Measurements from ENCODE around the gene CD109. TPM values are rescaled to one million over a fixed set of nuclear protein-coding genes. Genes with fewer than 3 reads are reported as not detected.
"Not testable (repeated sequence)": the region's sequence is repeated elsewhere in the genome, so short reads cannot be mapped to it uniquely, and the experiment has no call there.

CD109 gene
- total RNA-seq, 1 experiment from 2014 or later = 46.1 TPM

- H3K27ac ChIP-seq (ENCODE audit: low read length) = peak overlapping the region; percentile 68
- ChIA-PET POLR2A (no interaction called here), CTCF (interaction anchor here (1.3 kb wide), 1 partner anchor 38 kb away, joined by 5 read pairs; no protein-coding TSS in a partner anchor)
- no peaks in the 10 kb centered on the region for H3K9me3 ChIP-seq (ENCODE audit: control insufficient read depth, insufficient read depth, low read depth, low read length)
- no TSS peak for BruUV-seq (replicated peaks)
- no peaks in the 10 kb centered on the region for H3K36me3 ChIP-seq (ENCODE audit: control insufficient read depth, insufficient read depth, low read length)
- intact Hi-C loops (cut with micrococcal nuclease; ENCODE audit: unreplicated experiment) = no loop called here
- peak; percentile 47 for ATAC-seq
- peak overlapping the region; percentile 0 to 15; a peak in 3 of 4 replicates for H3K4me3 ChIP-seq (ENCODE audit: low read depth in 2 of 2, low read length in 2 of 2)
- TF ChIP-seq REST (IDR thresholded peaks at IDR 0.05; ENCODE audit: insufficient read depth in 1 of 2, low read depth in 2 of 2, low read length in 1 of 2) = no peak
- no peak for TF ChIP-seq POLR2AphosphoS5 (IDR thresholded peaks at IDR 0.05; ENCODE audit: low read depth, low read length)
- no peak for TF ChIP-seq TCF7L2 (IDR thresholded peaks at IDR 0.05; ENCODE audit: low read depth, low read length)
- no peak for TF ChIP-seq SIN3A (IDR thresholded peaks at IDR 0.05; ENCODE audit: borderline replicate concordance, insufficient read depth, low read depth, low read length)
- no peak for TF ChIP-seq CTCF (IDR thresholded peaks at IDR 0.05)
- H3K27me3 ChIP-seq (ENCODE audit: control insufficient read depth, insufficient read depth, low read length) = no peaks in the 10 kb centered on the region
- no peak for DNase-seq (ENCODE audit: low read depth, low spot score)
- in situ Hi-C loops (cut with HindIII; ENCODE audit: low pct_unique_long_range_greater_than_20kb, low sequenced_read_pairs) = no loop called here
- peaks cover 30% of the 10 kb centered on the region for H3K4me1 ChIP-seq (ENCODE audit: control insufficient read depth, insufficient read depth, low read length)
Observed at GRCh38 chr6:73713426-73714147, 17.6 kb downstream of the CD109 start.

GRCh38 chr6:73715111-73715508 lies 19.1 kb downstream of the CD109 start:
- POLR2A ChIA-PET; intact Hi-C loops (cut with micrococcal nuclease; ENCODE audit: unreplicated experiment); H3K36me3 ChIP-seq (ENCODE audit: control insufficient read depth, insufficient read depth, low read length); H3K27me3 ChIP-seq (ENCODE audit: control insufficient read depth, insufficient read depth, low read length); in situ Hi-C loops (cut with HindIII; ENCODE audit: low pct_unique_long_range_greater_than_20kb, low sequenced_read_pairs); H3K9me3 ChIP-seq (ENCODE audit: control insufficient read depth, insufficient read depth, low read depth, low read length); CTCF ChIA-PET; H3K4me3 ChIP-seq (ENCODE audit: low read depth in 2 of 2, low read length in 2 of 2); DNase-seq (ENCODE audit: low read depth, low spot score); BruUV-seq (replicated peaks): not testable (repeated sequence)
- ATAC-seq = peak; percentile 88
- H3K27ac ChIP-seq (ENCODE audit: low read length) = peak overlapping the region; percentile 68
- peaks cover 30% of the 10 kb centered on the region for H3K4me1 ChIP-seq (ENCODE audit: control insufficient read depth, insufficient read depth, low read length)

GRCh38 chr6:73719046-73719445 lies 23.0 kb downstream of the CD109 start:
- TF ChIP-seq TCF7L2 (IDR thresholded peaks at IDR 0.05; ENCODE audit: low read depth, low read length) (no peak), POLR2AphosphoS5 (IDR thresholded peaks at IDR 0.05; ENCODE audit: low read depth, low read length) (no peak), CTCF (IDR thresholded peaks at IDR 0.05) (no peak), REST (IDR thresholded peaks at IDR 0.05; ENCODE audit: insufficient read depth in 1 of 2, low read depth in 2 of 2, low read length in 1 of 2) (no peak), SIN3A (IDR thresholded peaks at IDR 0.05; ENCODE audit: borderline replicate concordance, insufficient read depth, low read depth, low read length) (no peak)
- Histone ChIP-seq H3K4me1 (ENCODE audit: control insufficient read depth, insufficient read depth, low read length) (peaks cover 6% of the 10 kb centered on the region; the same call in 1 of the 2 replicates), H3K36me3 (ENCODE audit: control insufficient read depth, insufficient read depth, low read length) (no peaks in the 10 kb centered on the region), H3K4me3 (ENCODE audit: low read depth in 2 of 2, low read length in 2 of 2) (no peak overlapping the region), H3K27ac (ENCODE audit: low read length) (no peak overlapping the region), H3K9me3 (ENCODE audit: control insufficient read depth, insufficient read depth, low read depth, low read length) (no peaks in the 10 kb centered on the region), H3K27me3 (ENCODE audit: control insufficient read depth, insufficient read depth, low read length) (no peaks in the 10 kb centered on the region)
- BruUV-seq (replicated peaks) = no TSS peak
- ATAC-seq (no peak), DNase-seq (ENCODE audit: low read depth, low spot score) (no peak)
- ChIA-PET CTCF (no interaction called here), POLR2A (no interaction called here)
- intact Hi-C loops (cut with micrococcal nuclease; ENCODE audit: unreplicated experiment) = no loop called here
- in situ Hi-C loops (cut with HindIII; ENCODE audit: low pct_unique_long_range_greater_than_20kb, low sequenced_read_pairs) = no loop called here

Data from Panc1 (cell line).